ENCODE data around the gene TMEM178A.

DNA sequence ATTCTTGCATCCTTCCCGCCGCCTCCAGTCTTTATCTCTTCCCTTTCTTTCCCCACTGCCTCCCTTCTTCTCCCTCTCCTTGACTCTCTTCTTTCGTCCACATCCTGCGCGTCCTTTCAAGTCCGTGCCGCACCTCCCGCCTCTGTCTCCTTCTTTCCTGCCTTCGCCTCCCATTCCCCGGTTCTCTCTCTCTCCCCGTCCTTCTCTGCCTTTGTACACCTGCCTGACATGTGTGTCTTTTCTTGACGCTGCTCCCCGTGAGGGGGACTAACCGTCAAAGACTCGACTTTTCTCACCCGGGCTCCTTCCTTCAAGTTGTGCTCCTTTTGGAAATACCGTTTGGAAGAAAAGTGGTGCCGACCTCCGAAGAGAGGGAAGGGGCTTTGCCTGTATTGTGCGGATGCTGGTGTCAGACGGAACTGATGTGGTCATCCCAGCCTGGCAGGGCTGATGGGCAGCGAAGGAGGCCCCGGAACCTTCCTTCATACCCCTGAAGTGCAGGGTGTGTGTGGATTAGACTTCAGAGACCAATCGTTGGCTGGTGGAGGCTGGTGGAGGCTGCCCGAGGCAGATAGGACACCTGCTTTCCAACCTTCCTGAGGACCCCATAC lies 879 bp downstream of the TMEM178A start:
- TF ChIP-seq, protein P1, sequence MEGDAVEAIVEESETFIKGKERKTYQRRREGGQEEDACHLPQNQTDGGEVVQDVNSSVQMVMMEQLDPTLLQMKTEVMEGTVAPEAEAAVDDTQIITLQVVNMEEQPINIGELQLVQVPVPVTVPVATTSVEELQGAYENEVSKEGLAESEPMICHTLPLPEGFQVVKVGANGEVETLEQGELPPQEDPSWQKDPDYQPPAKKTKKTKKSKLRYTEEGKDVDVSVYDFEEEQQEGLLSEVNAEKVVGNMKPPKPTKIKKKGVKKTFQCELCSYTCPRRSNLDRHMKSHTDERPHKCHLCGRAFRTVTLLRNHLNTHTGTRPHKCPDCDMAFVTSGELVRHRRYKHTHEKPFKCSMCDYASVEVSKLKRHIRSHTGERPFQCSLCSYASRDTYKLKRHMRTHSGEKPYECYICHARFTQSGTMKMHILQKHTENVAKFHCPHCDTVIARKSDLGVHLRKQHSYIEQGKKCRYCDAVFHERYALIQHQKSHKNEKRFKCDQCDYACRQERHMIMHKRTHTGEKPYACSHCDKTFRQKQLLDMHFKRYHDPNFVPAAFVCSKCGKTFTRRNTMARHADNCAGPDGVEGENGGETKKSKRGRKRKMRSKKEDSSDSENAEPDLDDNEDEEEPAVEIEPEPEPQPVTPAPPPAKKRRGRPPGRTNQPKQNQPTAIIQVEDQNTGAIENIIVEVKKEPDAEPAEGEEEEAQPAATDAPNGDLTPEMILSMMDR (conservative IDR thresholded peaks at IDR 0.05; ENCODE audit: low read length) = no peak
- no peak for TF ChIP-seq EZH2phosphoT487 (IDR thresholded peaks at IDR 0.05; ENCODE audit: borderline replicate concordance, low read depth, low read length)
